GM19397 (cell line): ENCODE measurements around the gene TMEM106A.
"Not testable (repeated sequence)": the region's sequence is repeated elsewhere in the genome, so short reads cannot be mapped to it uniquely, and the experiment has no call there.

Experiments used
- ATAC-seq: cut with Tn5 transposase; IDR thresholded peaks from one replicate; pipeline ENCODE4 v1.9.1; 2021; ENCODE audit warnings: mild to moderate bottlenecking, moderate library complexity; ENCODE audit not compliant: unreplicated experiment

Gene TMEM106A, protein sequence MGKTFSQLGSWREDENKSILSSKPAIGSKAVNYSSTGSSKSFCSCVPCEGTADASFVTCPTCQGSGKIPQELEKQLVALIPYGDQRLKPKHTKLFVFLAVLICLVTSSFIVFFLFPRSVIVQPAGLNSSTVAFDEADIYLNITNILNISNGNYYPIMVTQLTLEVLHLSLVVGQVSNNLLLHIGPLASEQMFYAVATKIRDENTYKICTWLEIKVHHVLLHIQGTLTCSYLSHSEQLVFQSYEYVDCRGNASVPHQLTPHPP

DNA sequence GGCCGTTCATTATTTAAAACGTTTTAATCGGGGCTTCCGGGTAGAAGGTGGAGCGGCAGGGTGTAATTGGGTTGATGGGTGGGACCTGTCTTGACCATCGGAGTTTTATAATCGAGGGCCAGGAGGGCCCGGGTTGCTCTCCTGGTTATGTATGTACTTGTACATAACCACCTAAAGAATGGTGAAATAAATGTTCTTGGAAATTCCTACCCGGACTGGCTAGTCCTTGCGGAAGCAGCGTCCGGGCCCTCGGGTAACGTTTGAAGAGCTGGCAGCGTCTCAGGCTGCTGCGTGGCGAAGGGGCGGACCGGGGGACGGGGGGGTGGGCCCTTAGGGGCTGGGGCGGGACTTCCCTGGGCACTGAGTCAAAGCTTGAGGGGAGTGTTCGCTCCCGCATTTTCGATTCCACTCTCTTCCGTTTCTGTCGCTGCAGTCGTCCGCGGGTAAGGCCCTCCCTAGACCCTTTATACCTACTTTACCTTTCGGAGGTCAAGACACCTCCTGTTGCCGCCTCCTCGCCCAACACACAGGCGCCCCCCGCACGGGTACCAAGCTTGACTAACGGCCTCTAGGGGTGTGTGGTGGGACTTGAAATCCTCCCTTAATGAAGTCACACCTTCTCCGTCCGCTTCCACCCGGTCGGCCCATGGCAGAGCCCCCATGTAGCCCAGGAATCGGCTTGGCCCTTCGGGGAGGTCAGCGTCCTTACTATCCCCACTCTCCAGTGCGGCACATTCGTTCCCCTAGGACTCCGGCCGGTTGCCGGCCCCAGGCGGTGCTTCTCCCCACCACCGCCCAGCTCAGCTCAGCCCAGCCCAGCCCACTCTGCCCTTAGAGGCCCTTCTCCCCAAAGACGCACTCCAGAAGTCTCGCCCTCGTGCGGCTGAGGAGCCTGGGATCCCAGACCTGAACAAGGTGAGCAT lies at the start of gene TMEM106A:
TMEM106A (plus strand) TSS at position 396 of the 923 bp plus-strand sequence. CDS start 1,167 bp downstream, outside the sequence.
- peak; percentile 76 for ATAC-seq

DNA sequence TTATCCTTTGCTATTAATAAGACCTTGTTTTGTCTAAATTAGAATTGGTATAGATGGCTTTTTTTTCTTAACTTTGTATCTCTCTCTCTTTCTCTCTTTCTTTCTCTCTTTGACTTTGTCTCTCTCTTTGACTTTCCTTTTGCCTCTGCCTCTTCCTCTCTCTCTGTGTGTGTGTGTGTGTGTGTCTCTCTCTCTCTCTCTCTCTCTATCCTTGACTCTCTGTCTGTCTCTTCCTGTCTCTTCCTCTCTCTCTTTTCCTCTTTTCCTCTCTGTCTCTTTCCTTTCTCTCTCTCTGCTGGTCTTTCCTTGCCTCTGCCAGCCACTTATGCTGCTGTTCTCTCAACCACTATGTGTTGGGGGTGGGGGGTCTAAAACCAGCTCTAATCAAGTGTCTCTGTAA lies 45.7 kb upstream of the TMEM106A start:
- not testable (repeated sequence) for ATAC-seq

DNA sequence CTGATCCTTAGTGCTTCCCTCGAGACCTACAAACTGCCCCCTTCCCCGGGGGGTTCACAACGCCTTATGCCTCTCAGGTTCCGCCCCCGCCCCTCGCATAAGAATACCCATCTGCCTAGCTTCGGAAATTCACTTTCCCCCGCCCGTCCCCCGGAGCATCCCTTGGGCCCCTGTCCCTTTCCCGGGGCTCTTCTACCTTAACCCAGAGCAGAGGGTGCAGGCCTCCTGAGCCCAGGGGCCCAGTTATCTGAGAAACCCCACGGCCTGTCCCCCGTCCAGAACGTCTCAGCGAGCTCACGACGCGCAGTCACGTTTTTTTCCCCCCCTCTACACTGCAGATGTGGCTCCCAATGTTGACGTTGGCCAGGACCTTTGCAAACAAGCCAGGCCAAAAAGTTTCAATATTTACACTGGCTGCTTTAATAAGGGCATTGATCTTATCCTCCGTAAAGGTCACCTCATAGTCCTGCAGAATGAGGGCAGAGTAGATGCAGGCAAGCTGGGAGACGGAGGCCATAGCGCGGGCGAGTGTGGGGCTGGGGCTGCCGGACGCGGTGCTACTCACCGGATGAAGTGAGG lies 42.0 kb upstream of the TMEM106A start:
- ATAC-seq = peak; percentile 14

DNA sequence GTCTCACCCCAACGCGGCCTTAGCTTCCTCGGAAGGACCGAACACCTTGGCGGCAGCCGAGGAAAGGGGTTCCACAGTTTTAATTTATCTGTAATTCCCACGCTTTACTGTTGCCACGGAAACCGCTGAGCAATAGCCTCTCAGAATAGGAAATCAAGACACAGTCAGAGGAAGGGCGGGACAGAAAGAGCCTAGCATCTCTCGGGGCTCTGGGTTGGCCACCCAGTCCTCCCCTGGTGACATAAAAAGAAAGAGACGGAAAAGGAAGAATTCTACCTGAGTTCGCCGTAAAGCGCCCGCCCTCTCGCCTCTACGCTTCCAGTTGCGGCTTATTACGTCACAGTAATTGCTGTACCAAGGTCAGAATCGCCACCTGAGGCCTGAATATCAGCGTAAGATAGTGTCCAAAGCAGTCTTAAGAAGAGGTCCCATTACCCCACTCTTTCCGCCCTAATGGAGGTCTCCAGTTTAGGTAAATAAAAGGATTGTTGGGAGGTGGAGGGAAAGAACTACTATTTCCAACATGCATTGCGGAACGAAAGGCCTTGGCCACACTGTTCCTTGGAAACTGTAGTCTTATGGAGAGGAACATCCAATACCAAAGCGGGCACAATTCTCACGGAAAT lies 41.4 kb upstream of the TMEM106A start:
- ATAC-seq = peak; percentile 65

DNA sequence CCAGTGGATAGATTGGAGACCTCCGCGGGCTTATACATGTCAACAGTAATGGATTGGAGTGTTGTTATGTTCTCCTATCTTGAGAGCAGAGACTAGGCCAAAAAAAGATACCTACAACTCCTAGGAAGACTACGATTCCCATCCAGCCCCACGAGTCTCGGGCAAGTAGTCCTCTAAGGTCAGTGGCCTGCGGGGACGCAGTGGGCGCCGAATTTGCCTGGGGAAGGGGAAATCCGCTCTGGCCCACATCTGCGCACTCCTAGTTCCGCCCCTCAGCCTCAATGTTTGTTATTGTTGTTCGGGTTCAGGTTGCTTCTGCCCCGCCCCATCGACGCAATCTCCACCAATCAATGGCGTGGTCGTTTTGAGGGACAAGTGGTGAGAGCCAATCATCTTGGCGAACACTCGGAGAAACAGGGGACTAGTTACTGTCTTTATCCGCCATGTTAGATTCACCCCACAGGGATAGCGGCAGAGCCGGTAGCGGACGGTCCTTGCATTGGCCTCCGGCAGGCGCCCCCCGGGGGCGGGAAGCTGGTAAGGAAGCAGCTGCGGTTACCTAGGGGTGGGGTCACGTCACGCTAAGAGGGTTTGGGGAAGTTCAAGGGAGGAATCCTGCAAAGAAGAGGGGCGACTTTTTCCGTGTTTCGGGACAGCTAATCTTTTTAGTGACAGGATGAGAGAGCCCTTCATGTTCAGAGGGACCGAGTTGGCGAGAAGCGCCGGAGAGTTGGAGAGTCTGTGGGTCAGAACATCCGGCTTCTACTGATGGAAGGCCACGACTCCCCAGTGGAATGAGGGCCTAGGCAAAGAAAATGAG lies 40.7 kb upstream of the TMEM106A start, which contains the start of gene NBR1:
NBR1 (plus strand) TSS at position 449 of the 820 bp plus-strand sequence. CDS start 4,586 bp downstream, outside the sequence.
- peak; percentile 76 for ATAC-seq

DNA sequence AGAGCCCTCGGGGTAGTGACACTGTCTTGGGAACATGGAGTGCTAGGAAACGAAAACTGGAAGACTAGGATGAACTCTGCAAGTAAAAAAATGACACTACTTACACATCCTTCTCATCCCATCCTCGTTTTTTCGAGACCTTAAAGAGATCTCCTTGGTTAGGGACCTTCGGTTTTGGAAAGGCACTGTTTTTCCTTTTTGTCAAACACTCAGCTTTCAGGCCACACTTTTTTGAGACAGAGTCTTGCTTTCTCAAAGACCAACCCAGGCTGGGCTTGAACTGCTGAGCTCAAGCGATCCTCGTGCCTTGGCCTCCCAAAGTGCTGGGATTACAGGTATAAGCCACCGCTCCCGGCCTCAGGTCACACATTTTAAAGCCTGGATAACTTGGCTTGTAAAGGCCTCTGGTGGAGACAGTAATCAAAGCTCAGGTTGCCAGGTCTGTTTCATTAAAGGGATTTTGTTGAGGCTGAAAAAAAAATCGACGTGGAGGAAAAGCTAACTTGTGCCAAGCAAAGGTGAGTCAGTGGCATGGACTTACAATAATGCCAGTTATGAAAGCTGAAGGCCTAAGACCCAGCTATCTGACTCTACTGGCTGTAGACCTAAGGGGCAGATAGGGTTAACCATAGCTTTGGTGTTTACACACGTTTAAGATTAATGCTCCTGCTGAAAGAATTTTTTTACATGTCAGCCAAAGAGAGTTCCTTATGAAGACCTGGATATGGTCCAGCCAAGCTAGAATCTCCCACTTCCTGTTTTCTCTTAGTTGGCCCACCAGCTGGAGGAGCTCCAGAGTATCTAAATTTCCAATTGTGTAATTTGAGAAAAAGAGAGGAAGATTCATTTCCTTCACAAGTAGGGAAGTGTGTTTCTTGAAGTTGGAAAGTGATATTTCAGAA lies 39.8 kb upstream of the TMEM106A start:
- ATAC-seq = no peak

DNA sequence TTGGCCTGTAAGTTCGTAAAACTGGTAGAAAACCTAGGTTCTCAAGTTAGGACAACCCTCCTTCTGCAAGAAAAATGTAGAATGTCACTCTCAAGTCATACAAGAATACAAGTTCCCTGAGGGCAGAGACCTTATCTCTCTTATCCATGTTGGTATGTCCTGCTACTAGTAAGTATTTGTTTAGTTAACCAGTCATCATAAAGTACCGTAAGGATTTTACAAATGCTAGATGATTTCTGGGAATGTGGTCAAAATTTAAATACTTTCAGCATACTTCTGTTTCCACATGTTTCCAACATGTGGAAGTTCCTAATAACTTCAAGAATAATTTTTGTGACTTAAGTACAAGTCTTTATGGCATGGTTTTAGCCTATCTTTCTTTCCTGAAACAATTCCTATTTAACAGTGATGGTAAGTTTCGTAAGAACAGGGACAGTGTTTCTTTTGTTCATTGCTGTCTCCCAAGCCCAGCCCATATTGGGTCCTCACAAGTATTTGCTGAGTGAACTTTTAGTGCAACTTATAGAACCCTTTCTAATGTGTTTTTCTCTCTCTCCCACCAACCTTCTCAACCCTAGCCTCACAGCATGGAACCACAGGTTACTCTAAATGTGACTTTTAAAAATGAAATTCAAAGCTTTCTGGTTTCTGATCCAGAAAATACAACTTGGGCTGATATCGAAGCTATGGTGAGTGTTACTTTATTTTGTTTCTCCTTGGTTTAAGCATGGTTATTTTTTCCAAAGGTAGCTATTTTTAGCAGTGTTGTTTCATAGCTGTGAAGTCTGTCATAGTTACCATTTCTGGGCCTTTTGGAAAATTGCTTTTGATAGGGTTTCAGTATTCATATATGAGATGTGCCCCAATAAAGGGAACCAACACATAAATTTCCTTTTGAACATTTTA lies 36.2 kb upstream of the TMEM106A start:
- no peak for ATAC-seq

DNA sequence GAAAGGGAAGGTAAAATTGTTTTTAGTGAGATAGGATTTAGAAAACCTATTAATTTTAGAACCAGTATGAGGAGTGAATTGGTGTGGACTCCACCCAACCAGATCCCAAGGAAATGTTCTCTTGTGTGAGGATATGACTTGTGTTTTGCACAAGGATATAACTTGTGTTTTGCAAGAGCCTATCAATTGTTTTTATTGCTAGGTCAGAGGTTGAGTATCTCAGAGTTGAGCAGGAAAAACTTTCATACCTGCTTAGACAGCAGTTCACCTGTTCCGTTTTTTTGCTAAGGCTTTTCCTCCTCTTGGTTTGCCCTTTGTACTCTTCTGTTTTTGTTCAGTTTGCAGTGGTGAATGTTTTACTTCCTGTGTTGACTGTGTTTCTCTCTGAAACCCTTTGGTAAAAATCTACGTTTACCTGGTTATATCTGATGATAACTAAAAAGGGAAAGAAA lies 35.5 kb upstream of the TMEM106A start:
- no peak for ATAC-seq

DNA sequence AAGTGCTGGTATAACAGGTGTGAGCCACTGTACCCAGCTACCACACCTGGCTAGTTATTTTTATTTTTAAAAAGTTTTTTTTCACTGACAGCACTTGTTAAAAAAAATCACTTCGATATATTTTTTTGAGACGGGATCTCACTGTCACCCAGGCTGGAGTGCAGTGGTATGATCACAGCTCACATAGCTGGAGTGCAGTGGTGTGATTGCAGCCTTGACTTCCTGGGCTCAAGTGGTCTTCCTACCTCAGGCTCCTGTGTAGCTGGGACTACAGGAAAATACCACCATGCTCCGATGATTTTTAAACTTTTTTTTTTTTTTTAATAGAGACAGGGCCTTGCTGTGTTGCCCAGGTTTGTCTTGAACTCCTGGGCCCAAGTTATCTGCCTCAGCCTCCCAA lies 27.8 kb upstream of the TMEM106A start:
- no peak for ATAC-seq

DNA sequence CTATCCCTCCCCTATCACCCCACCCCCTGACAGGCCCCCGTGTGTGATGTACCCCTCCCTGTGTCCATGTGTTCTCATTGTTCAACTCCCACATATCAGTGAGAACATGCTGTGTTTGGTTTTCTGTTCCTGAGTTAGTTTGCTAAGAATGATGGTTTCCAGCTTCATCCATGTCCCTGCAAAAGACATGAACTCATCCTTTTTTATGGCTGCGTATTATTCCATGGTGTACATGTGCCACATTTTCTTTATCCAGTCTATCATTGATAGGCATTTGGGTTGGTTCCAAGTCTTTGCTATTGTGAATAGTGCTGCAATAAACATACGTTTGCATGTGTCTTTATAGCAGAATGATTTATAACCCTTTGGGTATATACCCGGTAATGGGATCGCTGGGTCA lies 25.0 kb upstream of the TMEM106A start:
- ATAC-seq = not testable (repeated sequence)

DNA sequence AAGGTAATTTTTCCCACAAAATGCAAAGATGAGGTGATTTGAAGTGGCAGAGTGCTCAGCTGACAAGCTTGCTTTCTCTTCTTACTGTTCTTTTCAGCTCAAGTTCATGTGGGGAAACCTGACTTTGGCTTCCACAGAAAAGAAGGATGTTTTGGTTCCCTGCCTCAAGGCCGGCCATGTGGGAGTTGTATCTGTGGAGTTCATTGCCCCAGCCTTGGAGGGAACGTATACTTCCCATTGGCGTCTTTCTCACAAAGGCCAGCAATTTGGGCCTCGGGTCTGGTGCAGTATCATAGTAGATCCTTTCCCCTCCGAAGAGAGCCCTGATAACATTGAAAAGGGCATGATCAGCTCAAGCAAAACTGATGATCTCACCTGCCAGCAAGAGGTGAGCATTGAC lies 18.4 kb upstream of the TMEM106A start:
- ATAC-seq = no peak

DNA sequence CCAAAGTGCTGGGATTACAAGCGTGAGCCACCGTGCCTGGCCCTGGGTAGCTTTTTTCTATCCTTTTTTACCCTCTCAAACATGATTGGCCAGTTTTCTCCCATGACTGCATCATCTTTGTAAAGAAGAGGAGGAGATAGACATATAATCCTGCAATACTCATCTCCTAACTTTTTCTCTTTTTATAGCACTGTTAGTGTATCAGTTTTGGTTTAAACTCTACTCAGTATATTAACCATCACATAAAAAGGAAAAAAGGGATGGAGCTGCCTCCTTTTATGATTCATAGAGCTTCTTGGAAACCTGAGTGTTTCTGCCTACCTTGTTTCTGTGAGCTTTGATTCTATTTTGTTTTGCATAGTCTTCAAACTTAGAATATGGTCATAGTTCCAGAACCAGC lies 12.0 kb upstream of the TMEM106A start:
- no peak for ATAC-seq

DNA sequence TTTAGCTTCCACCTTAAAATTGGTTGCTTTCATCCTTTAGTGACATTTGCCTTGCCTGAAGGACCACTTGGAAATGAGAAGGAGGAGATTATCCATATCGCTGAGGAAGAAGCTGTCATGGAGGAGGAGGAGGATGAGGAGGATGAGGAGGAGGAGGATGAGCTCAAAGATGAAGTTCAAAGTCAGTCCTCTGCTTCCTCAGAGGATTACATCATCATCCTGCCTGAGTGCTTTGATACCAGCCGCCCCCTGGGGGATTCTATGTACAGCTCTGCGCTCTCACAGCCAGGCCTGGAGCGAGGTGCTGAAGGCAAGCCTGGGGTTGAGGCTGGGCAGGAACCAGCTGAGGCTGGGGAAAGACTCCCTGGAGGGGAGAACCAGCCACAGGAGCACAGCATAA lies 11.5 kb upstream of the TMEM106A start:
- ATAC-seq = no peak

DNA sequence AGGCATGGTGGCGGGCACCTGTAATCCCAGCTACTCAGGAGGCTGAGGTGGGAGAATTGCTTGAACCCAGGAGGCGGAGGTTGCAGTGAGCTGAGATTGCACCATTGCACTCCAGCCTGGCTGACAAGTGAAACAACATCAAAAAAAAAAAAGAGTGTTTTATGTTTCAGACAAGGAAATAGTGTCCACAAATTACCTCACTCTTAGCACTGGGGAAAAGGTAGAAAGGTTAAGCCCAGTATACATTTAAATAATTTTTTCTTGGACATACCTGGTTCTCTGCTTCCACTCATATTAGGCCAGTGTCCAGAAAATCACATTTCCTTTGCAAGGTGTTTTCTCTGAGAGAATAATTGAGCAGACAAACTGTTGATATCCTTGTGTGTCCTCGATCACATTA lies 8.7 kb upstream of the TMEM106A start:
- ATAC-seq = not testable (repeated sequence)

DNA sequence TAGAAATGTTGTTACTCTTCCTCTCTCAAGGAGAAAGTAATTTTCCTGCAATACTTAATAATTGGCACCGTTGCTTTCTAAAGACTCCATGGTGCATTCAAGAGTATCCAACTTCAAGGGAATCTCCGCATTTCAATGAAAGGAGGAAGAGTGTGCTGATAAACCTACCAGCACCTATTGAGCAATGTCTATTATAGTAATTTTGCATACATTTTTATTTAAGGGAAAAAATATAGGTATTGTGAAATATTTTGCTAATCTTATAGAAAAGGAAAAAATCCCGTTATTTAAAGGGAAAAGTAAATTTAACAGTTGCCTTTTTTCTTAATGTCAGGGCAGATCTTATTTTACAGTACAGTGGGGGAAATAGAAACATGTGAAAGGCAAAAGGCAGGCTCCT lies 1.1 kb upstream of the TMEM106A start:
- ATAC-seq = no peak

DNA sequence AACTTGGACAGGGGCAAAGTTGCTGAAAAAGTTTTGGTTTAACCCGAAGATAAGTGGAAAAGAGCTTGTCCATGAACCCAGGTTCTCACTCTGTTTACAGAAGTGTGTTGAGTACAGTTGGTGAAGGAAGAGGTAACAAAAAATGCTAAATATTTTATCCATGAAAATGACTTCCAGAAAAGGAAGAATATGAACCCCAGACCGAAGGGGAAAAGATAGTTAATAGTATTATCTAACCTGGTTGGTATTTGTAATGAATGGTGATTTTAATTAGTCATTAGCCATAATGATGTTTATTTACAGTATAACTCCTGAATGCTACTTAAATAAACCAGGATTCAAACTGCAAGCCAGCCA lies 574 bp upstream of the TMEM106A start:
- no peak for ATAC-seq

DNA sequence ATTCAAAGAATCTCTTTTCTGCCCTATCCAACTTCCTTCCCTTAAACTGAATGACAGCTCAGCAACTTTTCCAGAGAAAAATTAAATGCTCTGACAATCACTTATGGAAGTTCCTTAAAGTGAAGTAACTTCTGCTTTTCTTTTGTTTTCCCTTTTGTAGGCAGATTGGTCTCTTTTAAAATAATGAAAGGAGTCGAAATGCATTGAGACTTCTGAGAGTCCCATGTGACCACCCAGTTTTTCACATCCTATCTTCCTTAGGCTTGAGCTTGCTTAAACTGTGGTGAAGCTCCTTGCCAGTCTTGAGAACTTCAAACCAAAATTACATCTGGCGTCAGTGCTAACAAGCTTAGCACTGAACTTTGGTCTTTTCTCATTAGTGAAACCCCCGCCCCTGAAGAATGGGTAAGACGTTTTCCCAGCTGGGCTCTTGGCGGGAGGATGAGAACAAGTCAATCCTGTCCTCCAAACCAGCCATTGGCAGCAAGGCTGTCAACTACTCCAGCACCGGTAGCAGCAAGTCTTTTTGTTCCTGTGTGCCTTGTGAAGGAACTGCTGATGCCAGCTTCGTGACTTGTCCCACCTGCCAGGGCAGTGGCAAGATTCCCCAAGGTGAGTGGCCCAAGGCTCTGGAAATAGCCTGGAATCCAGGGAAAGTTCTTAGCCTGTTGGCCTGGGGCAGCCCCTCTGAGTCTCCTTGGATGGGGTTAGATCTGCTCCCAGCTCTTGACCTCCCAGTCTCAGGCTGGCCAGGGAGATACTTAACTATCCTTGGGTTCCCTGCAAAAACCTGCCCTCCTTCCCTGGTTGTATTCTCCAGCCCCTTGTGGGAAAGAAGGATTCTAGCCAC lies 1.2 kb downstream of the TMEM106A start:
- no peak for ATAC-seq
